Endothelial cell of umbilical vein (primary cell): Measurements from ENCODE around the gene HSBP1. TPM values are rescaled to one million over a fixed set of nuclear protein-coding genes. Genes with fewer than 3 reads are reported as not detected.

ENCODE experiments used
- BruUV-seq: library from RNA; stranded (reverse); fragments of 400-500 nt; replicated peaks from 2 replicates; lab custom pipeline; 2021; lab: Mats Ljungman, UMichigan
- CTCF ChIA-PET: fragments of 300-600, 350-600 bp; sonication (Branson Sonifier 250); formaldehyde crosslinking; loops from one replicate; lab custom pipeline; 2021; ENCODE audit warnings: antibody characterized with exemption, inconsistent platforms; lab: Charles Lee
- POLR2A ChIA-PET: fragments of 300-600, 350-600 bp; sonication (Branson Sonifier 250); formaldehyde crosslinking; loops from one replicate; lab custom pipeline; 2021; ENCODE audit warnings: antibody characterized with exemption, inconsistent platforms; lab: Charles Lee
- DNase-seq: peaks from one replicate; pipeline ENCODE4 v3.0.0-alpha.2; 2011; ENCODE audit warnings: low read depth, low spot score
- FAIRE-seq: peaks from 2 replicates; lab custom pipeline; 2011; peaks lifted over from hg19 to GRCh38; lab: Jason Lieb, UNC
- H2AFZ ChIP-seq: 2 replicates; pipeline ENCODE4 v1.6.0; 2012; ENCODE audit warnings: low read depth, low read length, control low read depth, inconsistent platforms
- H3K27ac ChIP-seq: 2 replicates; pipeline ENCODE4 v1.5.1; 2011; ENCODE audit warnings: low read depth, mild to moderate bottlenecking, control low read depth, low read length, moderate library complexity; ENCODE audit not compliant: insufficient read depth
- H3K27me3 ChIP-seq, 2 experiments: 2 replicates each; pipeline versions ENCODE4 v1.6.0 to v1.6.1; 2011; ENCODE audit warnings: low read length in 2 of 2, mixed read lengths in 1 of 2; ENCODE audit not compliant: control insufficient read depth in 2 of 2, insufficient read depth in 2 of 2
- H3K36me3 ChIP-seq, 2 experiments: 2 replicates in 1 of 2; 3 replicates in 1 of 2; pipeline ENCODE4 v1.5.1; 2011; ENCODE audit warnings: low read length in 2 of 2, mild to moderate bottlenecking in 1 of 2, moderate library complexity in 1 of 2; ENCODE audit not compliant: control insufficient read depth in 2 of 2, insufficient read depth in 2 of 2; ENCODE audit errors: extremely low read depth in 1 of 2
- H3K4me1 ChIP-seq: 3 replicates; pipeline ENCODE4 v1.5.1; 2011; ENCODE audit warnings: mild to moderate bottlenecking, low read length; ENCODE audit not compliant: control insufficient read depth, insufficient read depth; ENCODE audit errors: extremely low read depth
- H3K4me2 ChIP-seq: 2 replicates; pipeline ENCODE4 v1.6.1; 2011; ENCODE audit warnings: low read length, control low read depth, mixed read lengths; ENCODE audit not compliant: insufficient read depth
- H3K4me3 ChIP-seq, 3 experiments: fragments of 200-600 bp in 1 of 3; sonication (generic), shearing (Covaris generic) in 1 of 3; replicated peaks in 1 of 3; 2 replicates each; pipeline ENCODE4 v1.5.1; 2011 to 2016; ENCODE audit warnings: control low read depth in 3 of 3, low read length in 3 of 3, mild to moderate bottlenecking in 2 of 3, inconsistent platforms in 1 of 3, low read depth in 1 of 3, moderate library complexity in 1 of 3; ENCODE audit not compliant: insufficient read depth in 1 of 3
- H3K79me2 ChIP-seq: 2 replicates; pipeline ENCODE4 v1.6.0; 2012; ENCODE audit warnings: low read length, inconsistent platforms; ENCODE audit not compliant: control insufficient read depth, insufficient read depth
- H3K9ac ChIP-seq: replicated peaks from 2 replicates; pipeline ENCODE3; 2011; ENCODE audit warnings: low read length, control low read depth; ENCODE audit not compliant: insufficient read depth; ENCODE audit errors: extremely low read depth
- H3K9me1 ChIP-seq: replicated peaks from 3 replicates; pipeline ENCODE4 v1.6.0; 2011; ENCODE audit warnings: mild to moderate bottlenecking, low read length; ENCODE audit not compliant: control insufficient read depth, insufficient read depth; ENCODE audit errors: extremely low read depth
- H3K9me3 ChIP-seq: replicated peaks from 2 replicates; pipeline ENCODE4 v1.5.1; 2012; ENCODE audit warnings: low read length, inconsistent platforms; ENCODE audit not compliant: control insufficient read depth, insufficient read depth
- H4K20me1 ChIP-seq: replicated peaks from 2 replicates; pipeline ENCODE3; 2011; ENCODE audit warnings: mild to moderate bottlenecking, low read length; ENCODE audit not compliant: control insufficient read depth, insufficient read depth; ENCODE audit errors: extremely low read depth
- CTCF ChIP-seq, 2 donors: IDR thresholded peaks; 1 replicate in 1 of 2; 2 replicates in 1 of 2; pipeline ENCODE4 v1.5.1; 2011; ENCODE audit warnings: low read length in 2 of 2, mild to moderate bottlenecking in 2 of 2, moderate library complexity in 2 of 2, control low read depth in 1 of 2, inconsistent platforms in 1 of 2, low read depth in 1 of 2; ENCODE audit not compliant: insufficient read depth in 1 of 2; ENCODE audit errors: extremely low read depth in 1 of 2
- EZH2 ChIP-seq: IDR thresholded peaks from 2 replicates; pipeline ENCODE4 v1.6.1; 2012; ENCODE audit warnings: borderline replicate concordance, low read depth, mild to moderate bottlenecking, moderate library complexity, low read length, inconsistent platforms; ENCODE audit not compliant: severe bottlenecking
- FOS ChIP-seq: IDR thresholded peaks from 2 replicates; pipeline ENCODE4 v1.6.1; 2011; ENCODE audit warnings: mild to moderate bottlenecking, low read length, moderate library complexity, borderline replicate concordance; ENCODE audit not compliant: insufficient read depth
- JUN ChIP-seq: IDR thresholded peaks from 2 replicates; pipeline ENCODE4 v1.6.1; 2011; ENCODE audit warnings: borderline replicate concordance, low read depth; ENCODE audit not compliant: insufficient read length, insufficient read depth
- dilution Hi-C: fragments of 300-500 bp; cut with MboI; formaldehyde crosslinking; loops from one replicate; pipeline ENCODE4 v1.15.0; 2019; ENCODE audit warnings: low sequenced_read_pairs; ENCODE audit not compliant: extremely low pct_ligation_motif_present
- intact Hi-C: fragments of 100-400 bp; cut with micrococcal nuclease; formaldehyde crosslinking; loops from one replicate; pipeline ENCODE4 v1.10.0; 2022
- polyA plus RNA-seq, 4 experiments: library from polyadenylated mRNA; depleted of rRNA in 3 of 4; stranded (reverse) in 3 of 4; unstranded in 1 of 4; fragments of >200 nt; gene quantifications; 2 replicates each; pipeline versions ENCODE4 v1.2.1 to v1.2.3, GENCODE V29; 2011 to 2012; ENCODE audit warnings: missing spikeins in 1 of 4
- total RNA-seq: library from RNA; stranded (reverse); gene quantifications from 2 replicates; pipeline ENCODE4 v1.2.3, GENCODE V29; 2021

HSBP1 gene
- total and polyA plus RNA-seq, 2 donors (not counting 3 experiments of a cell fraction or from before 2014, with no cell fraction given) = 40.8 to 136 TPM

- FAIRE-seq = no peak
- DNase-seq = no peak
- Histone ChIP-seq H3K4me2 (peak overlapping the region; percentile 15), H4K20me1 (no peaks in the 10 kb centered on the region), H3K9ac (peak overlapping the region; percentile 20), H3K9me1 (no peaks in the 10 kb centered on the region), H3K4me3 (peak overlapping the region in 1 of 3 experiments; percentile 3), H2AFZ (peak overlapping the region; percentile 52), H3K79me2 (no peaks in the 10 kb centered on the region), H3K27ac (no peak overlapping the region), H3K27me3 (no peaks in the 10 kb centered on the region), H3K4me1 (peaks cover 6% of the 10 kb centered on the region), H3K9me3 (no peaks in the 10 kb centered on the region), H3K36me3 (no peaks in the 10 kb centered on the region)
- BruUV-seq = no TSS peak
- intact Hi-C loops (no loop called here), dilution Hi-C loops (no loop called here)
- TF ChIP-seq EZH2 (no peak), JUN (no peak), CTCF (IDR thresholded peaks at IDR 0.05; ENCODE audit: extremely low read depth in 1 of 2, insufficient read depth in 1 of 2, low read depth in 1 of 2, low read length in 2 of 2) (no peak)
- ChIA-PET POLR2A (no interaction called here), CTCF (no interaction called here)
Observed at GRCh38 chr16:83802554-83803205, 5.1 kb upstream of the HSBP1 start.

- POLR2A ChIA-PET = no interaction called here
Observed at GRCh38 chr16:83803811-83804210, 4.0 kb upstream of the HSBP1 start.

More at GRCh38 chr16:83803811-83804210, 4.0 kb upstream of the HSBP1 start:
- no TSS peak for BruUV-seq
- dilution Hi-C loops = no loop called here
- Histone ChIP-seq H3K27me3 (no peaks in the 10 kb centered on the region), H3K27ac (no peak overlapping the region), H4K20me1 (no peaks in the 10 kb centered on the region), H3K9ac (no peak overlapping the region), H3K4me1 (peaks cover 9% of the 10 kb centered on the region), H3K4me2 (no peak overlapping the region), H3K9me1 (no peaks in the 10 kb centered on the region), H3K9me3 (no peaks in the 10 kb centered on the region), H3K36me3 (no peaks in the 10 kb centered on the region), H3K79me2 (peaks cover 6% of the 10 kb centered on the region), H3K4me3 (no peak overlapping the region), H2AFZ (peak overlapping the region; percentile 48)
- intact Hi-C loops = no loop called here
- CTCF ChIA-PET = no interaction called here
- DNase-seq (peak; percentile 55), FAIRE-seq (no peak)
- TF ChIP-seq JUN = no peak
- TF ChIP-seq EZH2 = no peak
- TF ChIP-seq FOS = no peak
